GM12892 (cell line): ENCODE data around the gene ELP4.

ENCODE experiments used
- POLR2AphosphoS5 ChIP-seq: IDR thresholded peaks from 2 replicates; pipeline ENCODE4 v1.6.1; 2011; ENCODE audit warnings: low read depth, low read length, control low read depth
- TAF1 ChIP-seq: IDR thresholded peaks from 2 replicates; pipeline ENCODE4 v1.6.1; 2011; ENCODE audit warnings: low read depth, mild to moderate bottlenecking, control low read depth, low read length, borderline replicate concordance

DNA sequence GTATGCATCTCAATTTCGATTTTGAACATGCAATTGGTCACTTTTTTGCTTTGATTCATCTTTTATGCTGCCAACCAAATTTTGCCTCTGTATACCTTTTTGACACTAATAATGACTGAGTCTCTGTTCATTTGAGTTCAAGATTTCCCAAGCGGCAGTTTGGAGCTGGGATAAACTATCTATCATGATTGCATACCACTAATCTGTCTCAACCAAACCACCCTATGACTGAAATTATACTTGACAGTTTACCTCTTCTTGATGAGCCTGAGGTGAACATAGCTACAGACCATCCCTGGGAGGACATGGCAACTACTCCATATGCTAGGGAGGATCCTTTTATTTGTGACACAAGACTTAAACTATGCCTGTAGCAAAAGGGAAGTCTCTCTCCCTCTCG is 155.4 kb downstream of the ELP4 start:
- TF ChIP-seq POLR2AphosphoS5 (no peak), TAF1 (no peak)
